K562 (cell line): ENCODE data around the gene SLC16A5. TPM values are rescaled to one million over a fixed set of nuclear protein-coding genes. Genes with fewer than 3 reads are reported as not detected.

ENCODE experiments used
- CHD7 ChIP-seq: fragments of 200-600 bp; sonication (generic); IDR thresholded peaks from one replicate; pipeline ENCODE4 v1.6.1; 2012; ENCODE audit warnings: mild to moderate bottlenecking, low read depth, low read length, inconsistent platforms
- PHB ChIP-seq: fragments of 250-450 bp; sonication (Bioruptor Pico); IDR thresholded peaks from 2 replicates; pipeline ENCODE4 v1.5.0; 2021
- RB1 ChIP-seq: fragments of 450-650 bp; IDR thresholded peaks from 2 replicates; pipeline ENCODE4 v1.6.1; 2017; ENCODE audit warnings: low read depth, mild to moderate bottlenecking
- XRCC4 ChIP-seq: IDR thresholded peaks from one replicate; pipeline ENCODE4 v1.6.1; 2011; ENCODE audit not compliant: insufficient read depth, insufficient read length; ENCODE audit errors: extremely low read depth
- ZBTB17 ChIP-seq: fragments of 450-650 bp; formaldehyde crosslinking; IDR thresholded peaks from 2 replicates; pipeline ENCODE4 v1.4.0; 2020; ENCODE audit warnings: mild to moderate bottlenecking
- polyA plus RNA-seq, 8 experiments: library from polyadenylated mRNA; depleted of rRNA in 4 of 8; stranded (reverse) in 5 of 8; unstranded in 3 of 8; fragments of >200 nt; fragmentation: Nextera tagmentation in 2 of 8; fragmentation: Illumina TruSeq in 1 of 8; extraction: Ambion mirVana in 2 of 8; extraction: Trizol in 1 of 8; gene quantifications; 2 replicates each; pipeline versions ENCODE4 v1.2.1 to v1.2.3, GENCODE V29; 2011 to 2014; ENCODE audit warnings: inconsistent platforms in 1 of 8, missing spikeins in 1 of 8
- total RNA-seq, 7 experiments: library from RNA; depleted of rRNA in 6 of 7; stranded (reverse); fragments of >200 nt in 6 of 7; fragmentation: Illumina TruSeq in 2 of 7; extraction: Trizol in 2 of 7; gene quantifications; 2 replicates each; pipeline versions ENCODE4 v1.2.1 to v1.2.3, GENCODE V29; 2011 to 2021; ENCODE audit warnings: low replicate concordance in 1 of 7

Gene SLC16A5
- total and polyA plus RNA-seq, 9 of the 15 experiments (the other 6 are each of a cell fraction or from before 2014, with no cell fraction given), result 0.06 to 2.6 (median 0.91) TPM

- TF ChIP-seq CHD7 (no peak), XRCC4 (no peak), ZBTB17 (CRISPR knock-in tag) (0 out of 2 replicates have a peak, but pooled peaks have one; percentile 7), RB1 (peak; percentile 49; the same call in 1 of the 2 replicates), PHB (no peak)
These were observed at the start of gene SLC16A5 (continued) for GRCh38 chr17:75087558-75088453.
